PC-9 (cell line): ENCODE results near the gene ADAMTS13. TPM values are rescaled to one million over a fixed set of nuclear protein-coding genes. Genes with fewer than 3 reads are reported as not detected.

Experiments
- BruUV-seq: library from RNA; stranded (reverse); fragments of 400-500 nt; replicated peaks from 2 replicates; lab custom pipeline; 2021; lab: Mats Ljungman, UMichigan
- CTCF ChIA-PET: fragments of 300-600 bp; sonication (Branson Sonifier 250); formaldehyde crosslinking; loops from one replicate; lab custom pipeline; 2022; ENCODE audit warnings: antibody characterized with exemption; lab: Charles Lee
- POLR2A ChIA-PET: fragments of 300-600 bp; sonication (Branson Sonifier 250); formaldehyde crosslinking; loops from one replicate; lab custom pipeline; 2022; ENCODE audit warnings: antibody characterized with exemption; ENCODE audit not compliant: unreplicated experiment; lab: Charles Lee
- DNase-seq, 2 experiments: peaks; one replicate each; pipeline versions ENCODE4 v3.0.0 to v3.0.0-alpha.2; 2015 to 2022; ENCODE audit warnings: mixed read lengths in 1 of 2
- H2AFZ ChIP-seq: fragments of 200-600 bp; sonication (generic); 2 replicates; pipeline ENCODE4 v1.8.1; 2017; ENCODE audit warnings: antibody characterized with exemption
- H3F3A ChIP-seq: fragments of 200-600 bp; sonication (generic); 2 replicates; pipeline ENCODE4 v1.8.1; 2017; ENCODE audit warnings: antibody characterized with exemption, mild to moderate bottlenecking, low read depth; ENCODE audit not compliant: insufficient read depth
- H3K27ac ChIP-seq: fragments of 200-600 bp; sonication (generic); 2 replicates; pipeline ENCODE4 v1.6.1; 2016; ENCODE audit warnings: mixed run types
- H3K27me3 ChIP-seq: fragments of 200-600 bp; sonication (generic); 2 replicates; pipeline ENCODE4 v1.6.1; 2016; ENCODE audit warnings: low read depth, mixed run types; ENCODE audit not compliant: insufficient read depth
- H3K36me3 ChIP-seq: fragments of 200-600 bp; sonication (generic); 2 replicates; pipeline ENCODE4 v1.6.1; 2016; ENCODE audit warnings: low read depth, mixed run types
- H3K4me1 ChIP-seq: fragments of 200-600 bp; sonication (generic); replicated peaks from 2 replicates; pipeline ENCODE4 v1.6.1; 2016; ENCODE audit warnings: mixed run types; ENCODE audit not compliant: insufficient read depth
- H3K4me2 ChIP-seq: fragments of 200-600 bp; sonication (generic); 2 replicates; pipeline ENCODE4 v1.6.1; 2017; ENCODE audit warnings: mixed run types
- H3K4me3 ChIP-seq: fragments of 200-600 bp; sonication (generic); 2 replicates; pipeline ENCODE4 v1.6.1; 2016; ENCODE audit warnings: mixed run types
- H3K79me2 ChIP-seq: fragments of 200-600 bp; sonication (generic); 2 replicates; pipeline ENCODE4 v1.6.1; 2017; ENCODE audit warnings: low read depth, mixed run types
- H3K9me2 ChIP-seq: fragments of 200-600 bp; sonication (generic); 2 replicates; pipeline ENCODE4 v1.8.1; 2017; ENCODE audit warnings: mild to moderate bottlenecking; ENCODE audit not compliant: insufficient read depth
- H3K9me3 ChIP-seq: fragments of 200-600 bp; sonication (generic); 2 replicates; pipeline ENCODE4 v1.8.1; 2016; ENCODE audit warnings: low read depth; ENCODE audit not compliant: insufficient read depth
- H4K20me1 ChIP-seq: fragments of 200-600 bp; sonication (generic); 2 replicates; pipeline ENCODE4 v1.8.1; 2017; ENCODE audit not compliant: insufficient read depth
- CTCF ChIP-seq: fragments of 200-600 bp; sonication (generic); conservative IDR thresholded peaks from 2 replicates; pipeline ENCODE4 v1.6.1; 2017; ENCODE audit warnings: mixed run types, antibody characterized with exemption, mild to moderate bottlenecking, moderate library complexity
- EZH2 ChIP-seq: fragments of 200-600 bp; sonication (generic); IDR thresholded peaks from 2 replicates; pipeline ENCODE4 v1.8.0; 2017; ENCODE audit warnings: antibody characterized with exemption, low read depth
- intact Hi-C: fragments of 100-400 bp; cut with micrococcal nuclease; formaldehyde crosslinking; loops from one replicate; pipeline ENCODE4 v1.10.0; 2022; ENCODE audit not compliant: unreplicated experiment
- total RNA-seq: library from RNA; stranded (reverse); gene quantifications from 2 replicates; pipeline ENCODE4 v1.2.3, GENCODE V29; 2021

The ADAMTS13 gene
- total RNA-seq, 1 experiment from 2014 or later, result 7.1 TPM

GRCh38 chr9:133492061-133493021 is 70.2 kb downstream of the ADAMTS13 start:
- peaks cover 73% of the 10 kb centered on the region for H3K27me3 ChIP-seq
- no peaks in the 10 kb centered on the region for H3K36me3 ChIP-seq
- H3K27ac ChIP-seq, result no peak overlapping the region
- H3K79me2 ChIP-seq, result no peaks in the 10 kb centered on the region
- peaks cover 8% of the 10 kb centered on the region for H3F3A ChIP-seq
- H3K9me2 ChIP-seq, result no peaks in the 10 kb centered on the region
- ChIA-PET POLR2A (no interaction called here), CTCF (no interaction called here)
- no peaks in the 10 kb centered on the region for H3K9me3 ChIP-seq
- no peak overlapping the region for H3K4me2 ChIP-seq
- BruUV-seq, result no TSS peak
- no peak for DNase-seq
- TF ChIP-seq CTCF (no peak), EZH2 (no peak)
- no peak overlapping the region for H3K4me3 ChIP-seq
- no peaks in the 10 kb centered on the region for H3K4me1 ChIP-seq
- H4K20me1 ChIP-seq, result no peaks in the 10 kb centered on the region
- intact Hi-C loops, result no loop called here
- no peak overlapping the region for H2AFZ ChIP-seq

GRCh38 chr9:133493428-133493827 is 71.3 kb downstream of the ADAMTS13 start:
- no peaks in the 10 kb centered on the region for H3K36me3 ChIP-seq
- H3F3A ChIP-seq, result peaks cover 8% of the 10 kb centered on the region
- no peak overlapping the region for H3K27ac ChIP-seq
- CTCF ChIA-PET, result no interaction called here
- no peak overlapping the region for H3K4me3 ChIP-seq
- no peak overlapping the region for H2AFZ ChIP-seq
- H3K79me2 ChIP-seq, result no peaks in the 10 kb centered on the region
- no peak for DNase-seq
- no peaks in the 10 kb centered on the region for H3K9me3 ChIP-seq
- no peaks in the 10 kb centered on the region for H3K9me2 ChIP-seq
- H3K27me3 ChIP-seq, result peaks cover 81% of the 10 kb centered on the region
- TF ChIP-seq CTCF (no peak), EZH2 (no peak)
- intact Hi-C loops, result no loop called here
- no peaks in the 10 kb centered on the region for H4K20me1 ChIP-seq
- H3K4me2 ChIP-seq, result no peak overlapping the region
- BruUV-seq, result no TSS peak
- POLR2A ChIA-PET, result no interaction called here
- H3K4me1 ChIP-seq, result no peaks in the 10 kb centered on the region

- no peak overlapping the region for H3K4me3 ChIP-seq
- TF ChIP-seq EZH2 (no peak), CTCF (no peak)
- H3K36me3 ChIP-seq, result no peaks in the 10 kb centered on the region
- no peaks in the 10 kb centered on the region for H3K9me3 ChIP-seq
- no peak overlapping the region for H2AFZ ChIP-seq
- no peak for DNase-seq
- POLR2A ChIA-PET, result interaction anchor here (0.6 kb wide), 1 partner anchor 44 kb away, joined by 3 read pairs; no protein-coding TSS in a partner anchor
- peaks cover 82% of the 10 kb centered on the region for H3K27me3 ChIP-seq
- no peaks in the 10 kb centered on the region for H3K4me1 ChIP-seq
- no peak overlapping the region for H3K4me2 ChIP-seq
- H3K27ac ChIP-seq, result no peak overlapping the region
- H3K9me2 ChIP-seq, result no peaks in the 10 kb centered on the region
- H3K79me2 ChIP-seq, result no peaks in the 10 kb centered on the region
- no peaks in the 10 kb centered on the region for H4K20me1 ChIP-seq
- H3F3A ChIP-seq, result peaks cover 8% of the 10 kb centered on the region
- CTCF ChIA-PET, result no interaction called here
- intact Hi-C loops, result no loop called here
- BruUV-seq, result no TSS peak
Measured at GRCh38 chr9:133493845-133494540, 71.8 kb downstream of the ADAMTS13 start.
